ENCODE data around the gene SLC35G1. TPM values are rescaled to one million over a fixed set of nuclear protein-coding genes. Genes with fewer than 3 reads are reported as not detected.

The SLC35G1 gene
- total RNA-seq, 1 experiment from 2014 or later = 2.1 TPM

DNA sequence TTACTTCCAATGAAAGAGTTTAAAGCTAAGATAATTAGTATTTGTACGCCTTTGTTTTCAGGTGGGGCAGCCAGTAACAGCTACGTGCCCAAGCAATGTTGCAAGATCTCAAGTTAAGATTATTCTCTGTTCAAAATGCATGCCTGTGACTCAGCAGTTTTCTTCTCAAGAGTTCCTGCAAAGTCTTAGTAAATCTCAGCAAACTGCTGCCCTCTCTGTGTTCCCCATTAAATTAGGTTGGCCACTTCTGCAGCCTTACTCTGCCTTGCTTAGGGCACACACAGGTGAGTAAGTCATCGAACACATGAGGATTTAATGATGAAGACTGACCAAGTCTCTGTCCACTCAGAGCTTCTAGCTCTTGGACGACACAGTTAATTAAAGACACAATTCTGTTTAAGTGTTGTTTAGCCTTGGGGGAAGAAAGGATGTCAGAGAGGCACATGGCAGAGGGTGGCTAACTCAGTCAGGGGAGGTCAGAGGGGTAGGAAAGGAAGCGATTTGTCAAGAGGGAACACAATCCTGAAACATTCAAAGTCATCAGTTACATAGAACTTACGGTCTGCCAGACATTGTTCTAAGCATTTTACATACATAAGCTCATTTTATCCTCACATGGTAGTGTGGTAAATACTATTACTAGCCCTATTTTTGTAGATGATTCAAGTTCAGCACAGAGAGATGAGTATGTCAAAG lies 20.2 kb upstream of the SLC35G1 start:
- H4K20me1 ChIP-seq (ENCODE audit: insufficient read depth, low read depth, low read length) = no peaks in the 10 kb centered on the region
- H3K4me3 ChIP-seq (ENCODE audit: low read length) = no peak overlapping the region
- H3K27ac ChIP-seq (ENCODE audit: low read length) = no peak overlapping the region
- no peak overlapping the region for H3K9ac ChIP-seq (ENCODE audit: low read length)
- H3K9me2 ChIP-seq (replicated peaks; ENCODE audit: insufficient read depth, low read length) = no peaks in the 10 kb centered on the region
- no peaks in the 10 kb centered on the region for H3K4me1 ChIP-seq (ENCODE audit: low read length)
- H3K9me3 ChIP-seq (ENCODE audit: low read length) = no peaks in the 10 kb centered on the region
- H3K36me3 ChIP-seq (ENCODE audit: insufficient read depth, low read length) = no peaks in the 10 kb centered on the region
- no peak for DNase-seq
- H3K27me3 ChIP-seq (ENCODE audit: low read length) = no peaks in the 10 kb centered on the region
- H2AFZ ChIP-seq (ENCODE audit: low read length) = no peak overlapping the region
- H3K79me2 ChIP-seq (ENCODE audit: low read length) = no peaks in the 10 kb centered on the region
- H3K4me2 ChIP-seq (ENCODE audit: low read depth, low read length, poor library complexity, severe bottlenecking) = no peak overlapping the region

DNA sequence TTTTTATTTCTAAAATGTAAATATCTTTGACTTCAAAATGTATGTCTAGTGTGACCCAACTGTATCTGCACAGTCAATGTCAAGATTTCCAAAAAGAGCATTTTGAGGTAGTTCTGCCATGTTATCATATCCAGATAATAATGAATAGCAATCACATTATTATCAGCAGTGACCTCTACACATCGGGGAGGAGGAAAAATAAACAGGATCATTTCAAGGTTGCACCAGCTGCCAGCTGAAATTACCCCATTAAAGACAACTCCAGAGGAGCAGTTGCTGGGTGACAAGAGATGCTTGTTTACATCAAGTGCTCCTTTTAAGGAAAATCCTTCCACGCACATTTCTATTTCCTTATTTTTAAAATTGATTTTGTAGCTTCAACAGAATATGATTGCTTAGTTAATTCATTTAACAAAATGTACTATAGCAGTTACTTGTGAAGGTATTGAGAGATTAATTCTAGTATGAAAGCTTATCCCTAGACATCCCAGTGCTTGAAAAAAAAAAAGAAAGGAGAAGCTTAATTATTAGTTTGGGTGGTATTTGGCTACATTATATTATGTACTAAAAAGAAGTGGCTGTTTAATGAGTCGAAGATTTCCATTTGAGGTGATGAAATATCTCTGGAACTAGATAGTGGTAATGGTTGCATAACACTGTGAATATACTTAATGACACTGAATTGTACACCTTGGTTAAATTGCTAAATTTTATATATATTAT lies 19.3 kb upstream of the SLC35G1 start:
- Histone ChIP-seq H3K27me3 (ENCODE audit: low read length) (no peaks in the 10 kb centered on the region), H2AFZ (ENCODE audit: low read length) (no peak overlapping the region), H3K9ac (ENCODE audit: low read length) (no peak overlapping the region), H3K27ac (ENCODE audit: low read length) (no peak overlapping the region), H3K4me2 (ENCODE audit: low read depth, low read length, poor library complexity, severe bottlenecking) (no peak overlapping the region), H3K36me3 (ENCODE audit: insufficient read depth, low read length) (no peaks in the 10 kb centered on the region), H3K9me3 (ENCODE audit: low read length) (no peaks in the 10 kb centered on the region), H3K4me3 (ENCODE audit: low read length) (no peak overlapping the region), H4K20me1 (ENCODE audit: insufficient read depth, low read depth, low read length) (no peaks in the 10 kb centered on the region), H3K79me2 (ENCODE audit: low read length) (no peaks in the 10 kb centered on the region), H3K4me1 (ENCODE audit: low read length) (no peaks in the 10 kb centered on the region), H3K9me2 (replicated peaks; ENCODE audit: insufficient read depth, low read length) (no peaks in the 10 kb centered on the region)
- no peak for DNase-seq

DNA sequence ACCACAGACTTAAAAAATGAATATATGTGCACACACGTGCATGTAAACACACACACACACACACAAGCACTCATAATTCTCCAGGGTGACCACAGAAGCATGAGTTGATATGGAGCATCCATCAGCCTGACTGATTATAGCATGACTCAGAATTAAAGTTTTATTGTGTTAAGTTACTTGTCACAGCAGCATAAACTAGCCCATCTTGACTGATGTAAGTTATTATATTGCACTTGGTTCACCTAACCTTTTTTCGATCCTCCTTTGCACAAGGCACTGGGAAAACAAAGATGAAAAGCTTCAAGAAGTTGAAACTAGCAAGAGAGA lies 18.8 kb upstream of the SLC35G1 start:
- H4K20me1 ChIP-seq (ENCODE audit: insufficient read depth, low read depth, low read length) = no peaks in the 10 kb centered on the region
- H3K9me2 ChIP-seq (replicated peaks; ENCODE audit: insufficient read depth, low read length) = no peaks in the 10 kb centered on the region
- H3K4me3 ChIP-seq (ENCODE audit: low read length) = no peak overlapping the region
- H3K79me2 ChIP-seq (ENCODE audit: low read length) = no peaks in the 10 kb centered on the region
- no peak overlapping the region for H3K9ac ChIP-seq (ENCODE audit: low read length)
- H3K4me2 ChIP-seq (ENCODE audit: low read depth, low read length, poor library complexity, severe bottlenecking) = no peak overlapping the region
- DNase-seq = no peak
- H2AFZ ChIP-seq (ENCODE audit: low read length) = no peak overlapping the region
- no peaks in the 10 kb centered on the region for H3K9me3 ChIP-seq (ENCODE audit: low read length)
- H3K27me3 ChIP-seq (ENCODE audit: low read length) = no peaks in the 10 kb centered on the region
- no peaks in the 10 kb centered on the region for H3K36me3 ChIP-seq (ENCODE audit: insufficient read depth, low read length)
- H3K27ac ChIP-seq (ENCODE audit: low read length) = no peak overlapping the region
- no peaks in the 10 kb centered on the region for H3K4me1 ChIP-seq (ENCODE audit: low read length)

GRCh38 chr10:93876381-93876780 lies 17.4 kb upstream of the SLC35G1 start:
- no peak overlapping the region for H3K4me3 ChIP-seq (ENCODE audit: low read length)
- H3K27me3 ChIP-seq (ENCODE audit: low read length) = no peaks in the 10 kb centered on the region
- no peak overlapping the region for H2AFZ ChIP-seq (ENCODE audit: low read length)
- H3K36me3 ChIP-seq (ENCODE audit: insufficient read depth, low read length) = no peaks in the 10 kb centered on the region
- H4K20me1 ChIP-seq (ENCODE audit: insufficient read depth, low read depth, low read length) = no peaks in the 10 kb centered on the region
- no peak overlapping the region for H3K9ac ChIP-seq (ENCODE audit: low read length)
- no peaks in the 10 kb centered on the region for H3K4me1 ChIP-seq (ENCODE audit: low read length)
- H3K9me3 ChIP-seq (ENCODE audit: low read length) = no peaks in the 10 kb centered on the region
- H3K4me2 ChIP-seq (ENCODE audit: low read depth, low read length, poor library complexity, severe bottlenecking) = no peak overlapping the region
- H3K27ac ChIP-seq (ENCODE audit: low read length) = no peak overlapping the region
- no peaks in the 10 kb centered on the region for H3K79me2 ChIP-seq (ENCODE audit: low read length)
- no peaks in the 10 kb centered on the region for H3K9me2 ChIP-seq (replicated peaks; ENCODE audit: insufficient read depth, low read length)
- DNase-seq = no peak

DNA sequence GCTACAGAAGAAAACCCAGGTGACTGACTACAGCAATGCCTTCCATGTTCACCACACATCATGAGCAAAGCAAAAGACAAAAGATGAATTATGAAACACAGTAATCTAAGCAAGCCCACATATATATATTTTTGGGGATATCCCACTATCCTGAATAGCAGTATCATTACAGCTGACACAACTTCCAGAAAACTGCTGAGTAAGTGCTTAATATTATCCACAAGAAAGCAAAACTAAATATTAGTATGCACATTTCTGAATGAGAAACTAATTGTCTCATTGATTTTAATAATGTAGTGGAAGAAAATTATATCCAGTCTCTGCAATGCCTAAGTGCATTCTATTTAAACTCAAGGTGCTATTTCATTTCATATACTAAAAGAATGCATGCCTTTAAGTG lies 14.5 kb upstream of the SLC35G1 start:
- Histone ChIP-seq H3K27ac (ENCODE audit: low read length) (no peak overlapping the region), H3K27me3 (ENCODE audit: low read length) (no peaks in the 10 kb centered on the region), H3K9me2 (replicated peaks; ENCODE audit: insufficient read depth, low read length) (no peaks in the 10 kb centered on the region), H3K4me3 (ENCODE audit: low read length) (no peak overlapping the region), H2AFZ (ENCODE audit: low read length) (no peak overlapping the region), H3K9ac (ENCODE audit: low read length) (no peak overlapping the region), H4K20me1 (ENCODE audit: insufficient read depth, low read depth, low read length) (no peaks in the 10 kb centered on the region), H3K4me2 (ENCODE audit: low read depth, low read length, poor library complexity, severe bottlenecking) (no peak overlapping the region), H3K79me2 (ENCODE audit: low read length) (no peaks in the 10 kb centered on the region), H3K36me3 (ENCODE audit: insufficient read depth, low read length) (no peaks in the 10 kb centered on the region), H3K9me3 (ENCODE audit: low read length) (no peaks in the 10 kb centered on the region), H3K4me1 (ENCODE audit: low read length) (no peaks in the 10 kb centered on the region)
- DNase-seq = no peak

DNA sequence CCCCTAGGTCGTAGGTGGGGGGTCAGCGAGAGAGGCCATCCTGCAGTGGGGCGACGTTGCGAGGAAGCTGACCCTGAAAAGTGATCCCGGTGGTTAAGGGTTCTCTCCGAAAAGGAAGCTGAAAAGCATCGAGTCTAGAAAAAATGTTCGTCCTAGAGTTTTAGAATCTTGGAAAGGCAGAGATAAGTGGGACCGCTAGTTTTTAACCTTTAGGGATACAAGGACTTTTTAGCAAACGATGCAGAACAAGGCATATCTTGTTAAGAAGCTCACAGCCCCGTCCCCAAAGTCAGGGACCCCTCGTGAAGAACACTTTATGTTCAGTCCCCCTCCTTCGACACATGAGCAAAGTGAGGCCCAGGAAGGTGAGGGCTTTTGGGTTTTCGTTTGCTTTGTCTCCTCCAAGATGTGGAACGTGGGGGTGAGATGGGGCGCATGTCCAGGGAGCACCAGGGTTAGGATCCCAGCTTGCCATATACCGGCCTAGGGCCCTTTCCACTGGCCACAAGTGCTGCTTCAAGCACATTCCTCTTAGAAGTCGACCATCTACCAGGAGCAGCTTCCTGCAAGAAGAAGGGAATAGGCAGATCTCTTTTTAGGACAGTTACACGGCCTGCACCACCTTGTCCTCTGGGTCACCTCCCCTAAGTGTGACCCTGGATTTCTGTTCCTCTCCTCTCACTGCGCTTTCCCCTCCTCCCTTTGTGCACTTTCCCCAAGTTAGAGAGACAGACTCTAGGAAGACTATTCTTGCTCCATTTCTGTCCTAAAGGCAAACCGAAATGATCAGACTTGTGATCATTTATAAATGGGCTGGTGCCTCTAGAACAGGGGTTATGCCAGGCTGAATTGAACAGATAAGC lies 969 bp downstream of the SLC35G1 start:
- H3K27me3 ChIP-seq (ENCODE audit: low read length) = no peaks in the 10 kb centered on the region
- H3K27ac ChIP-seq (ENCODE audit: low read length) = no peak overlapping the region
- no peak for DNase-seq
- H3K9me2 ChIP-seq (replicated peaks; ENCODE audit: insufficient read depth, low read length) = no peaks in the 10 kb centered on the region
- H3K9ac ChIP-seq (ENCODE audit: low read length) = peak overlapping the region; percentile 75
- no peaks in the 10 kb centered on the region for H3K9me3 ChIP-seq (ENCODE audit: low read length)
- H3K4me2 ChIP-seq (ENCODE audit: low read depth, low read length, poor library complexity, severe bottlenecking) = peak overlapping the region; percentile 82
- H2AFZ ChIP-seq (ENCODE audit: low read length) = peak overlapping the region; percentile 71; the same call in 1 of the 2 replicates
- H3K79me2 ChIP-seq (ENCODE audit: low read length) = no peaks in the 10 kb centered on the region
- H4K20me1 ChIP-seq (ENCODE audit: insufficient read depth, low read depth, low read length) = no peaks in the 10 kb centered on the region
- H3K4me3 ChIP-seq (ENCODE audit: low read length) = peak overlapping the region; percentile 70
- H3K4me1 ChIP-seq (ENCODE audit: low read length) = peaks cover 11% of the 10 kb centered on the region
- H3K36me3 ChIP-seq (ENCODE audit: insufficient read depth, low read length) = no peaks in the 10 kb centered on the region

DNA sequence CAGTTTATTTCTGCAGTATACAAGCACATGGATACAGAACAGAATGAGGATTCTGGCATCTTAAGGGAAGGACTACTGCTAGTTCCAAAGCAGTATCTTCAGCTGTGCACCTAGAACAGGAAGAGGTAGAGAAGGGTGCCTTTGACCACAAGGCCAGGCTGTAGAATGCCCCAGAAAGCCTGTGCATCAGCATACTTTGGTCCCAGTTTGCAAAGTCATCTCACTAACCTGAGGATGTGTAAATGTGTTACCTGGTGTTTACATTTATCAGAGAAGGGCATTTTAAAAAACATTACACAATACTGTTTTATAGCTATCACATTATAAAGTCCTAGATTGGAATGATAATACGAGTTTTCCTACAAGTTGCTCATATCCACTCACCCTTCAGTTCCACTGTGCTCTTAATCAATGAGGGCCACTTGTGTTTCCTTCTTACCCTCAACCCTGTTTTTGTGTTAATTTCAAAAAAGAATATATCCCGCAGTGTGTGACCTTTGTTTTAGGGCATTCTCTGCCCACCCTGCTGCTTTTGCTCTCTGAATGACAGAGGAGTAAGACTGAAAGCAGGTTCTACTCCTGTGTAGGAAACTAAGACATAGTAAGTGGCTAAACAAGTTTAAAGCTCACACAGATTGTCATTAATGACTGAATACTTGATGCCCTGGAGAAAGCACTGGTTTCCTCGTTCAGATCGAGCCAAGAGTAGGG lies 3.4 kb downstream of the SLC35G1 start:
- H3K27ac ChIP-seq (ENCODE audit: low read length) = no peak overlapping the region
- H3K9me3 ChIP-seq (ENCODE audit: low read length) = no peaks in the 10 kb centered on the region
- H3K9me2 ChIP-seq (replicated peaks; ENCODE audit: insufficient read depth, low read length) = no peaks in the 10 kb centered on the region
- no peaks in the 10 kb centered on the region for H3K36me3 ChIP-seq (ENCODE audit: insufficient read depth, low read length)
- no peak overlapping the region for H3K9ac ChIP-seq (ENCODE audit: low read length)
- H3K27me3 ChIP-seq (ENCODE audit: low read length) = no peaks in the 10 kb centered on the region
- H3K79me2 ChIP-seq (ENCODE audit: low read length) = no peaks in the 10 kb centered on the region
- H3K4me2 ChIP-seq (ENCODE audit: low read depth, low read length, poor library complexity, severe bottlenecking) = no peak overlapping the region
- H3K4me1 ChIP-seq (ENCODE audit: low read length) = peaks cover 11% of the 10 kb centered on the region
- H2AFZ ChIP-seq (ENCODE audit: low read length) = no peak overlapping the region
- no peak overlapping the region for H3K4me3 ChIP-seq (ENCODE audit: low read length)
- DNase-seq = no peak
- no peaks in the 10 kb centered on the region for H4K20me1 ChIP-seq (ENCODE audit: insufficient read depth, low read depth, low read length)

- Histone ChIP-seq H3K9me3 (ENCODE audit: low read length) (no peaks in the 10 kb centered on the region), H3K4me3 (ENCODE audit: low read length) (no peak overlapping the region), H3K4me1 (ENCODE audit: low read length) (peaks cover 6% of the 10 kb centered on the region), H3K36me3 (ENCODE audit: insufficient read depth, low read length) (no peaks in the 10 kb centered on the region), H4K20me1 (ENCODE audit: insufficient read depth, low read depth, low read length) (no peaks in the 10 kb centered on the region), H3K79me2 (ENCODE audit: low read length) (no peaks in the 10 kb centered on the region), H3K4me2 (ENCODE audit: low read depth, low read length, poor library complexity, severe bottlenecking) (no peak overlapping the region), H3K27ac (ENCODE audit: low read length) (no peak overlapping the region), H3K27me3 (ENCODE audit: low read length) (no peaks in the 10 kb centered on the region), H3K9ac (ENCODE audit: low read length) (no peak overlapping the region), H3K9me2 (replicated peaks; ENCODE audit: insufficient read depth, low read length) (no peaks in the 10 kb centered on the region), H2AFZ (ENCODE audit: low read length) (no peak overlapping the region)
- DNase-seq = no peak
Observed at GRCh38 chr10:93899109-93899508, 5.3 kb downstream of the SLC35G1 start.
